ENCODE results near the gene SLC1A5.

DNA sequence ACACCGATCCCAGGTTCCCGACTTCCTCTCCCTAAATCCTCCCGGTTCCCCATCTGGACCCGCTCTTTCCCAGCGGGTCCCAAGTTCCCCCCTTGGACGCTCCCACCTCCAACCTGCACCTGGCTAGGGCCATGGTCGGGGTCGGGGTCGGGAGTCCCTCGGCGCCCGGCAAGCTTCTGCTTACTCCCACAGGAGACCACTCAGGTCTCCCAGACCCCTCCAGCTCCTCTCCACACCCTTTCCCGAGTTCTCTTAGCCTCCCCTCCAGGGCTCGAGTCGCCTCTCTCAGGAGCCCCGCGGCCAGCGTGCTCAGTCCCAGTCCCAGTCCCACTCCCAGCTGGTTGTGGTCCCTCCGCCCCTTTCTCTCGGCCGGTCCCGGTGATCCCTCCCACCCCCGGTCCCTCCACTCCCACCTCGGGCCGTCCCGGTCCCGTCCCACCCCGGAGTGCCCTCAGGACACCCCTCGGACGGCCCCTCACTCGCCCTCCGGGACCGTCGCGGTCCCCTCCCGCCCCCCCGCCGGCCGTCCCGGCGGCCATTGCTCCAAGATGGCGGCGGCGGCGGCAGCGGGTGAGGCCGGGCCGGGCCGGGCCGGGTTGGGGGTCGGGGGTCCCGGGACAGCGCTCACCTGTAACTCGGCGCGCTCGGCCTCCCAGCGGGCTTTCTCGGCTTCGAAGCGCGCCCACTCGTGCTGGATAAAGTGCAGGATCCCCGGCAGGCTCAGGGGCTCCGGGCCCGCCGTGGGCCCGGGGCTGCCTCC lies 42.7 kb downstream of the SLC1A5 start, which contains the start of gene FKRP:
- TF ChIP-seq POLR2A (IDR thresholded peaks at IDR 0.05; ENCODE audit: low read depth, low read length) (no peak; the same call in 1 of the 2 replicates), TAF1 (IDR thresholded peaks at IDR 0.05; ENCODE audit: borderline replicate concordance, low read depth, low read length) (peak; percentile 42; the same call in 1 of the 2 replicates), POLR2AphosphoS5 (IDR thresholded peaks at IDR 0.05; ENCODE audit: low read depth, low read length) (no peak)
